Stimulated activated CD8-positive, alpha-beta memory T cell treated with anti-CD3 and anti-CD28 coated beads, Interleukin-4, amount 100 ng/mL, for 48 hours (primary cell): ENCODE results near the gene GPSM1.

Source experiments
- DNase-seq: peaks from one replicate; pipeline ENCODE4 v3.0.0-alpha.2; 2020

Gene GPSM1

DNA sequence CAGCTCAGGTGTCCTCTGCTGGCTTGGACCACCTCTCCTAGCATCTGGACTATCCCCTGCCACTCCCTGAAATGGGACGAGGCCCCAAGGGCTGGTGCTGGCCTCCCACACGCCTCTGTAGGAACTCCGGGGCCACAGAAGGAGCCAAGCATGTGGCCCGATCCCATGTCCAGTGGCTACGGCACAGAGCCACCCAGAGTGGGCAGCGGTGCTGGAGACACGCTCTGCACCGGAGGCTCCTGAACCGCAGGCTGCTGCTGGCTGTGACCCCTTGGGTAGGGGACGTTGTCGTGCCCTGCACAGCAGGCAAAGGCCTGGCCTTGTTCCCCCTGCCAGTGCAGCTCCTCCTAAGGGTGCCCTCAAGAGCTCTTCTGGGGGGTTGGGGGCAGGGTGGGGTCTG, 52.6 kb downstream of the GPSM1 start:
- no peak for DNase-seq

DNA sequence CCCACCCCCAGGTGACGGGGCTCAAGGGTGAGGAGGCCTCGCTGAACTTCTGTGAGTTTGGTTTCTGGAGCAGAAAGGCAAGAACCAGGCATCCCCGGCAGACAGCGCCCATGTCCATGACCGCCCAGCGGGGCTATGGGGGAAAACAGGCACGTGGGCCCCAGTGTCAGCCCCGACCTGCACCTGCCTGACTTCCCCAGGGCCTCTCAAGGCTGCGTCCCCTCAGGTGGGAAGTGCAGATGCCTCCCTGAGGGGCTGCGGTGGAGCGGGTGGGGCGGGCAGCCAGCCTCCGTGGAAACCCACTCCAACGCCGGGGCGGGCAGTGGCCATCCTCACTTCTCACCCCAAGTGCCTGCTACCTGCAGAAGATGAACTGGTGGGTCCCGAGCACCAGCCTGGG, 53.0 kb downstream of the GPSM1 start:
- no peak for DNase-seq

DNA sequence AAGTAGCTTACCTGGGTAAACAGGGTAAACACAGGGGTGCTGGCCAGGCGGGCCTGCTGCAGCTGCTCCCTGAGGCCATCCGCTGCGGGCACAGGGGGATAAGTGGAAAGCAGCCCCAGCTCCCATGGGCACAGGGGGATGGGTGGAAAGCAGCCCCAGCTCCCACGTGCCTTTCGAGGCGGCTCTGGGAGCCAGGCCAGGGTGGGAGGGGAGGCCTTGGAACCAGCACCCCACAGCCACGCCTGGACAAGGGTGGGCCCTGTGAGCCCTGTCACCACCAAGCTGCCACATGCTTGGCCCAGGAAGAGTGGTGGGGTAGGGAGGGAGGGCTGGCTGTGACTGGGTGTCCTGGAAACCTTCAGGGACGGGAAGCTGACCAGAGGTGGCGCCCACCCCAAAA, 54.0 kb downstream of the GPSM1 start:
- no peak for DNase-seq

DNA sequence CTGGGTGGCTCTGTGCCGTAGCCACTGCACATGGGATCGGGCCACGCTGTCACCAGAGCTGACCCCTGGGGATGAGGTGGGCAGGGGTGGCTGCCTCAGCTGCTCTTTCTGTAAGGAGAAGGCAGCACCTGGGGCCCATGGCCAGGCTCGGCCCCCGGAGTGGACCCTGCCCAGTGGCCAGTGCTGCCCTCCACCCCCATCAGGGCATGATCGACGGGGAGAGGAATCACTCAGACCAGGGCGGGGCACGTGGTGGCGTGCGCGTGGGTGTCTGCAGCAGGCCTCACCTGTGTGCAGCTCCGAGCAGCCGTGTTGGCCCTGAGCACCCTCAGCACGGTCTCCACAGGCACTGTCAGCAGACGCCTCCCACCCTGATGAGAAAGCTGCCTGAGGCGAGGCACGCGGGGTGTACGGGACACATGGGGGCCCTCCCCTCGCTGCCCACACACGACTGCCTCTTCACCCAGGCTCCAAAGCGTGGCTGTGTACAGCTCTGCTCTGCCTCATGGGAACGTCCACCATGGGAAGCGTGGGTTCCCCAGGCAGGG, 54.7 kb downstream of the GPSM1 start:
- no peak for DNase-seq

GRCh38 chr9:136383436-136383835, 56.1 kb downstream of the GPSM1 start:
- DNase-seq = no peak

- no peak for DNase-seq
Observed at GRCh38 chr9:136385015-136385414, 57.7 kb downstream of the GPSM1 start.

DNA sequence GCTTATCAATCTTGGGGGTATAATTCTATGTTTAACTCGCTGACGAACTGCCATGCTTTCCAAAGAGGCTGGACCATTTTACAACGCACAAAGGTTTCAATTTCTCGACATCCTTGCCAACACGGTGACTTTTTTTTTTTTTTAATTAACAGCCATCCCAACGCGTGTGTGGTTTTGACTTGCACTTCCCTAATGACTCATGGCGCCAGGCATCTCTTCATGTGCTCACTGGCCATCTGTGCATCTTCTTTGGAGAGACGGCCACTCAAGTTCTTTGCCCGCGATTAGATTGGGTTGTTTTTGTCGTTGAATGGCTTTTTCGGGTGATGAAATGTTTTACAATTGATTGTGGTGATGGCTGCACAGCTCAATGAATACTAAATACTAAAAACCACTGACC, 58.7 kb downstream of the GPSM1 start:
- DNase-seq = no peak

- DNase-seq = no peak
Observed at GRCh38 chr9:136387217-136387616, 59.9 kb downstream of the GPSM1 start.

DNA sequence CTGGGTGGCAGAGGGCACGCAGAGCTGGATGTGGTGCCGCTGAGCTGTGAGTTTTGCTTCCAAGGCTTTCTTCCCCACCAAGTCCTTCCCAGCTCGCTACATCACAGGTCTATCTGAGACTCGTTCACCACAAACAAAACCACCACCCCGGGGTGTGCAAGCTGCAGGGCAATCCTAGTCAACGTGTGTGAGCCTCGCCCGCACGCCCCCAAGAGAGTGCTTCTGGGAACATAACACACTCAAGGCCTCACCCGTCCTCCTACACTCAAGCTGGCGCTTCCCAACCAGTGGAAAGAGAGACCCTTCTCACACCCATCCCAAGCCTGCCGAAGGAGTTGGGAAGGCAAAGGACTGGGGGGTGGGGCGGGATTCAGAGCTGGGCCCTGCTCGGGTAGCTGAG, 62.1 kb downstream of the GPSM1 start:
- no peak for DNase-seq

DNA sequence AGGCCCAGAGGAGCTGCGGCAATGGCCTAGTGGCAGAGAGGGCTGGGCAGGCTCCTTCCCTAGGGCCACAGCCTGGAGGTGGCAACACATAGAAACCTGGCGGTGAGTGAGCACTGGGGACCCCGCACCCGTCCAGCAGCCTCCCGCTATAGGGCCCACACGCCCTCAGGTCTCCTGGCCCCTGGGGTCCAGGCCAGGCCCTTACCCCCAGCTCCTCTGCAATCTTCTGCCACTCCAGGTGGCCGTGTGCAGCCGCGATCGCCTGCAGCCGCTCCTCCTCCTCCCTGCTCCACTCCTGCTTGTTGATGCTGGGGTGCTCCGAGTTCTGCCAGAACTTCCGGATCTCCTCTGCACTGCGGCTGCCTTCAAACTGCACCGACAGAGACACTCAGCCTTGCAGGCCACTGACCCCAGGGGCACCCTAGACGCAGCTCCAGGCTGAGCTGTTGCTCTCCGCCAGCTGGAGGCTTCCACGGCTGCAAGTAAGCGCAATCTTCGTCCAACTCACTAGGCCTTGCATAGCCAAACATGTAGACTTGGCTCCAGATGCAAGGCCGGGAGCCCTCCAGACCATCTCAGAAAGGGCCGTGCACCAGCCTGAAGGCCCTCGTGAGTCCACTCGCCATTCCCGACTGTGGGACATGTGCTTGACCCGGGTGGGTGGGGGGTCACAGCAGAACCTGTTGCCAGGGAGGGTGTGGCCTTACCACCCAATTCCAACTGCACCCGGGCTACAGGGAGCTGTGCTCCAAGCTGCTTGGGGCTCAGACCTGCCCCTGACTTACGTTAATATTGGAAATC, 64.6 kb downstream of the GPSM1 start:
- DNase-seq = no peak

DNA sequence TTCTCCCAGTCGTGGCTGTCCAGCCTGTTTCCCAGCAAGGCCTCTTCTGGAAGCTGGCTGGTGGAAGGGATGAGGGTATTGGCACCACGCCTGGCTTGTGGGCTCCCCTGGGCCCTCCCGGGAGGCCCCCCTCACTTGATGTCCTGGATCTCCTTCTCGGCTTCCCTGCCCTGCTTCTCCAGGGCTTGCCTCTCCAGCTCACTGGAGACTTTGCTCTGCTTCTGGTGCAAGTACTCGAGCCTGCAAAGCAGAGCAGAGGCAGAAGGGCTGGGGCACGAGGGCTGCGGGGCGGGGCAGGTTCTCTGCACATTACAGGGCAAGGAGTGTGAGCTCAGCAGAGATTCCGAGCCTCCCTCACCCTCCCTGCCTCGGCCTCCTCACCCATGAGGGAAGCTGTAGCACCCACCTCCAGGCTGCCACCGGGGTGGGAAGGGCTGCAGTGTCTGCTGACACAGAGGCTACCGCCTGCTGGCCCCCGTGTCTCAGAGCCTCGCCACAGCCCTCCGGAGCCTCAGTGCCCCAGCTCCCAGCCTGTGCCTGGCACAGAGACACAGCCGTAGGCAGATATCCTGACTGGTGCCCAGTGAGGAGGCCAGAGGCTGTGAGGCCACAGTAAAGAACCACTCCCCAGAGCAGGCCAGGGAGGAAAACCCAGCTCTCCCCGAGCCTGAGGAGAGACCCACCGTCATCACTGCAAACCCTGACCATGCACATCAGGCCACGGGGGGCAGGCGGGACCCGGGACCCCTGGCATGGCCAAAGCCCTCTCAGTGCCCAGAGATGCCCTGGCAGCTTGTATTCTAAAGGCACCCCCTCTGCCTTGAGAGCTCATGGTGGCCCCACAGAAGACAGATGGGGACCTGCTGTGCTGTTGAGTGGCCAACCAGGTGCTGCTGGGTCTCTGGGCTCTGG, 65.5 kb downstream of the GPSM1 start:
- no peak for DNase-seq

GRCh38 chr9:136393531-136393930, 66.2 kb downstream of the GPSM1 start:
- no peak for DNase-seq

- no peak for DNase-seq
Observed at GRCh38 chr9:136394312-136395019, 67.1 kb downstream of the GPSM1 start.

- DNase-seq = no peak
Observed at GRCh38 chr9:136395020-136395340, 67.6 kb downstream of the GPSM1 start.

GRCh38 chr9:136395345-136396218, 68.2 kb downstream of the GPSM1 start:
- no peak for DNase-seq

GRCh38 chr9:136396219-136396515, 68.8 kb downstream of the GPSM1 start:
- no peak for DNase-seq

- no peak for DNase-seq
Observed at GRCh38 chr9:136397643-136398042, 70.3 kb downstream of the GPSM1 start.

- no peak for DNase-seq
Observed at GRCh38 chr9:136398286-136398685, 70.9 kb downstream of the GPSM1 start.

DNA sequence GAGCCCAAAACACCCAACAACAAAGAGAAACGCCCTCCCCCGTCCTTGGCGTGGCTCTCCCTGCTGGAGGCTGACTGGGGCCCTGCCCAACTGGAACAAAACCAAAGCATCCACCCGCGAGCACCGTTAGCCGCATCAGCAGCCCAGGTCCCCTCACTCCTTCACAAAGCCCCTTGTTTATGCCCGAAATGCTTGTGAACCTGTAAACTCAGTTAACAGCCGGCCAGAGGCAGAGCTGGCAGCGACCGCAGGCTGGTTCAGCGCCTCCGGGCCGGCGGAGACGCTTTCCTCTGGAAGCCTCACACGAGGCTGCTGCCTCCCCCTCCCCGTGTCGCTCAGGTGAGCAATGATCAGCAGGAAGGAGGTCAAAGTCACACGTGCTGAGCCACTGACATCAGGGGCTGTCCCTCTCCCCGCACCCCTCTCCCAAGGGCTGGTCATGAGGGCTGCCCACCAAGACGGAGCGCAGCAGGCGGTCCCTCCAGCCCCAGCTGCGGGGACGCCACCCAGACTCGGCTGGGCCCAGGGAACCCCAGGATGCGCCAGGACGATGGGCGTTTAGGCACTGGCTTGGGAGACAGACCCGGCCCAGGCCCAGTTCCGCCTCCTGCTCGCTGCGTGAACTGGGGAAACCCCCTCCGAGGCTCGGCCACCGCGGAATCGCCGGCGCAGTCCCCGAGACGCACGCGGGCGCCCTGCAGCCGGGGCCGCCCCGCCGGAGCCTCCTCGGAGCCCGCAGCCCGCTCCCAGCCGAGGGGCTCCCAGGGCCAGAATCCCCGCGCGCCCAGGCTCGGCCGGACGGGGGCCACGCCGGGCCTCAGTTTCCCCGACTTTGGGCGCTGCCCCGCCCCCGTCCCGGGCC, 72.1 kb downstream of the GPSM1 start:
- DNase-seq = peak; percentile 52

GRCh38 chr9:136400038-136400834, 72.9 kb downstream of the GPSM1 start, which contains the start of gene SNAPC4:
Gene SNAPC4, minus strand, starts transcription at chr9:136400170. Its CDS starts 1,742 bp downstream, at chr9:136398428.
- DNase-seq = peak; percentile 91
